Upper lobe of left lung (tissue), 4 donors: ENCODE results near the gene AMFR.

Source experiments
- CTCF ChIP-seq, 6 experiments: fragments of 450-650 bp in 4 of 6; fragments of 200-600 bp in 2 of 6; sonication (generic) in 2 of 6; IDR thresholded peaks; one replicate each; pipeline ENCODE4 v1.5.1; 2016 to 2019; ENCODE audit warnings: antibody characterized with exemption in 6 of 6
- POLR2A ChIP-seq, 4 donors: fragments of 450-650 bp; IDR thresholded peaks; one replicate each; pipeline ENCODE4 v1.5.1; 2016 to 2017; ENCODE audit warnings: antibody characterized with exemption in 4 of 4, mild to moderate bottlenecking in 2 of 4

DNA sequence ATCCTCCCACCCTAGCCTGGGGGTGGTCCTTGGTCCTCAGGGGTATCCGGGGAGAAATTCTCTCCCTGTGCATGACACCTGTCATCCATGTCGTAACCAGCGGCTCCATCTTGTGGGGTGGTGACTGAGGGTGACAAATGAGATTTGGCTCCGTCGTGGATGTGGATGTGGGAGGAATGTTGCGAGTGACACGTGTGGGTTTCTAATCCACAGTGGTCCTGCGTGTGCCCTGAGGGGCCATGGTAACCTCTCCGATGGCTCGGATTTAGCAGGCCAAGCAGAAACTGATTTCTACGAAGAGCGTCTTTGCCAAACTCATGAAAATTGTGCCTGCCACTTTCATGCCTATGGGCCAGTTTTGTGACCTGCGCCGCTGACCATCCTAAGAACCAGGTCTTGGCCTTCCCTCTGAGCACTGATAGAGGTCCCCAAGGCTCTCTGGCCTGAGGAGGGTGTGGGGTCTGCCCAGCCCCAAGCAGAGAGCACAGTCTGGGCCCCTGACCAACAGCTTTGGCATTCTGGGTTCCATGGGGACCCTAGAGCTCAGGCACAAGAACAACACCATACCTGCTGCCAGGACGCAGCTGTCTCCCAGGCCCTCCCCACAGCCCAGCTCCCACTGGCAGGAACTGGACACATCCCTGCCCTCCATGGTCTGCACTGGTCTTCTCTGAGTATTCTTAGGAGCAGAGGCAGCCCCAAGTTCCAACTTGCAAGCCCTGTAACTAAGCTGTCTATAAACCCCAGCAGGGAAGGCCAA, 79.0 kb downstream of the AMFR start:
- TF ChIP-seq CTCF (IDR thresholded peaks at IDR 0.05) = no peak
- no peak for TF ChIP-seq POLR2A (IDR thresholded peaks at IDR 0.05)
